Activated CD8-positive, alpha-beta memory T cell treated with anti-CD3 and anti-CD28 coated beads, Interleukin-2, amount 50 U/mL, for 4 hours (primary cell): Measurements from ENCODE around the gene CCDC179.

Experiments
- DNase-seq: peaks from one replicate; pipeline ENCODE4 v3.0.0-alpha.2; 2020

Gene CCDC179

GRCh38 chr11:22860241-22860640 is at the start of gene CCDC179:
Gene CCDC179 (minus strand): TSS chr11:22860474. CDS start chr11:22860421, 53 bp downstream.
- DNase-seq, result no peak

DNA sequence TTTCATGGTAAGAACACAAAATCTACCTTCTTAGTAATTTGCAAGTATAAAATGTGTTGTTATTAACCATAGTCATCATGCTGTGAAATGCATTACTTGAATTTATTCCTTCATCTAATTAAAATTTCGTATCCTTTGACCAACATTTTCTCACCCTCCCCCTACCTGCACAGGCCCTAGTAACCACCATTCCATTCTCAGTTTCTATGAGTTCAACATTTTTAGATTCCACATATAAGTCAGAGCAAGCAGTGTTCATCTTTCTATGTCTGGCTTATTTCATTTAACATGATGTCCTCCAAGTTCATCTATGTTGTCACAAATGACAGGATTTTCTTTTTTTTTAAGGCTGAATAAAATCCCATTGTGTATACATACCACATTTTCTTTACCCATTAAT is 43.5 kb upstream of the CCDC179 start:
- DNase-seq, result no peak

DNA sequence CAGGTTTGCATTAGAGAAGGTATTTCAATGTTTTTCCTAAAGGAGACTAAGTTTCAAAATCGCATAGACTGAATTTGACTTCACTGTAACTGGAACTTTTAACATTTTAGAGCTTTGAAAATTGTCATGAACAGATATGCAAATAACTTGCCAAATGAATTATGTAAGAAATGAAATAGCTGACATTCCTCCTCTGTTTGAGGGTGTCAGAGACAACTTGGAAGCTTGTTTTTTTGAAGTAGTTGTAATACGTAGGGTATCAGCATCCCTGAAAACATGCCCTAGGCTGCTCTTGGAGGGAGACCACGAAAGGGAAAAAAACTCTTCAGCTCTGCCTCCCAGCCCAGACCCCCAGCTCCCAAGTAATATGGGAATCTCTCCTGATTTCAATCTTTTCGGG is 41.3 kb upstream of the CCDC179 start:
- DNase-seq, result no peak

DNA sequence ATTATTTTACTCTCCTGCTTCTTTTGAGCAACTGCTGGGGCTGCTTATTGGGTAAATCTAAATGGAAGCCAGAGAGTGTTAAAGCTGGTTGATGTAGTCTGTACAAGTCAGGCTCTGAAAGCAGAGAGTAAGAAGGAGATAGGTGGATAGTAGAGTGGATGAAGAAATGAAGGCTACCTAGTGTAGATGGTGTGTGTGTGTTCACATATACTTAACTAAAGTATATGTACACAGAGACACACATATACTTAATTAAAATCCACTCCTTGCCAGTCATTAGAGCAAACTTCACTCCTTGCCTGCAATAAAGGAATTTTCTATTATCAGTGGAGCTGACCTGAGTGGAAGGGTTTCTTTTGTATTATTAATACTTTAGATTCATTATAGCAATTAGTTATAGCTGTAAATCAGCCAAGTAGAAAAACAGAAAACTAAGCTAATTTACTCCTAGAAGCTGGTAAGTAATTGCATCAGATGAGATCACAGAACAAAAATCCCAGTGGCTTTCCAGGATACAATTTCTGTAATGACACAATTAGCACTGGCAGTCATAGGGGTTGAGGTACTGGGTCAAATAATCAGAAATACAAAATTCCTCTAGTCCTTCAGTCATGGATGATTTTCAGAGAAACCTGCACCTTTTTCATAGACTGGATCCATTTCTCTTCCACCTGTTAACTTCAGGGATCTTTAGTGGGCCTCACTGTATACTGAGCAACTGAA is 40.7 kb upstream of the CCDC179 start:
- DNase-seq, result no peak

DNA sequence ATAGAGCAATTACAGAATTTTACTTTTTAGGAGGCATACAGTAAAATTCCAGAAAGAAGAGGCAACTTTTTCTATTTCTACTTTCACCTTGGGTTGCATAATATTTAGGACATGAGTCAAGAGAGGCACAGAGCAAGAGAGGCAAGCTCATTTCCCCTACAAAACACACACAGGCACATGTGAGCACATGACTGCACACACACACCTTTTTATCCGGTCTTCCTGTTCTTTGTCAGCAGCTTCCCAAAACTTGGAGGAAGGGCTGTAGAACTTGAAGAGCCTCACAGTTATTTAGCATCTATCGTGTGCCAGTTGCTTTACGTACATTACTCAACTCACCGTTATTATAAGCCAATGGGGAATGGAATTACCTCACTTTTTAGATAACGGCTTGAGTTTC is 37.8 kb upstream of the CCDC179 start:
- DNase-seq, result no peak

GRCh38 chr11:22890227-22890626 is 30.0 kb upstream of the CCDC179 start:
- DNase-seq, result no peak

GRCh38 chr11:22884217-22884616 is 23.9 kb upstream of the CCDC179 start:
- DNase-seq, result no peak

DNA sequence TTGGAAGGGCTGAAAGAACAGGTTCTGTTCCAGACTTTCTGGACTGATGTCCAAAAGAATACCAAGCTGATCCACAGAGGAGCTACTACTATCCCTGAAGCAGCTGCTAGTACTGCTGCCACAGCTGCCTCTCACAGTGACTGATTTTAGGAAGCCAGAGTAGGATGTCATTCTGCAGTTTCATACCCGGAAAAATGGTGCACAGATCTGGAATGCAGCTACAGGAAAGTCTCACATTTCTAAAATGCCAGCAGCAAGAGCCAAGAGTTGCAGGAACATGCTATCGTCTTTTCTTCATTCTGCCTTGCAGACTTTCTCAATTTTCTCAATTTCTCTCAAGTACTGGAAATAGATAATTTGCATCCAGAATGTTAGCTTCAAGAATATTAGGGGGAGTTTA is 19.4 kb upstream of the CCDC179 start:
- DNase-seq, result no peak

DNA sequence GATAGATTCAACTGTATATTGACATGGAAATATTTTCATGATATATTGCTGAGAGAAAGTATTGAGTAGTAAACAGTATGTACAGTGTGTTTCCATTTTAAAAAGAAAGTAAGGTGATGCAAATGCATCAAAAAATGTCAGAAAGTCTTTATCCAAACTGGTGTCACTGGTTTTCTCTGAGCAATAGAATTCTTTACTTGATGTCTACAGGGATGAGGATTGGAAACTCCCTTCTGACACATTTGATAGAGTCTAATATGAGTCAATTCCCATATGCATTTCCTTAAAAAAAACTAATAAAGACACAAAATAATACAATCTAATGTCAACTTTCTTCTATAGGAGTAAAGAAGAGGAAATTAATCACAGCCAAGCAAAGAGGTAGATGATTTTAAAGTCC is 18.3 kb upstream of the CCDC179 start:
- no peak for DNase-seq

DNA sequence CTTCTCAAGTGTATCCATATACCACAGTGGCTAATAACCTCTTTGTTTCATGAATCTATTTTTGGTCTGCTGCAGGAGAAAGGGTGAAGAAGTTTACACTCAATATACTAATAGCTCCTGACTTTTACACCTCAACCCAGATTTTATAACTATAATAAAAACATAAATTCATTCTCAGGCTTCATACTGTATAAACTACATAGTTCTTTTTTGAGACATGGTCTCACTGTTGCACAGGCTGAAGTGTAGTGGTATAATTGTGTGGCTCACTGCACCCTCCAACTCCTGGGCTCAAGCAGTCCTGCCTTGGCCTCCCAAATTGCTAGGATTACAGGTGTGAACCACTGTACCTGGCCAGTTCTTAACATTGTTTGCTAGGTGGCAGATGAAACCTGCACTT is 17.8 kb upstream of the CCDC179 start:
- DNase-seq, result no peak

GRCh38 chr11:22875869-22876473 is 15.7 kb upstream of the CCDC179 start:
- peak; percentile 47 for DNase-seq

DNA sequence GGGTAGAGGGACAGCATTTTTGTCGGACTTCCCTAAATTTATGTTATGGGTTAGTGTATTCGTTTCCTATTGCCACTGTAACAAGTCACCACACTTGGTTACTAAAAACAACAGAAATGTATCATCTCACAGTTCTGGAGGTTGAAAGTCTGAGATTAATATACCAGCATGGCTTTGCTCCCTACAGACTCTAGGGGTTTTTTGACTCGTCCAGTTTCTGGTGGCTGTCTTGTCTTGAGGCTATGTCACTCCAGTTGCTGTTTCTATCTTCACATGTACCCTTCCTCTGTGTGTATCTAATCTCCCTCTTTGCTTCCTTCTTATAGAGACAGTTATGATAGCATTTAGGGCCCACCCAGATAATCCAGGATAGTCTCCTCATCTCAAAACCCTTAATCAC is 9.1 kb upstream of the CCDC179 start:
- DNase-seq, result no peak

DNA sequence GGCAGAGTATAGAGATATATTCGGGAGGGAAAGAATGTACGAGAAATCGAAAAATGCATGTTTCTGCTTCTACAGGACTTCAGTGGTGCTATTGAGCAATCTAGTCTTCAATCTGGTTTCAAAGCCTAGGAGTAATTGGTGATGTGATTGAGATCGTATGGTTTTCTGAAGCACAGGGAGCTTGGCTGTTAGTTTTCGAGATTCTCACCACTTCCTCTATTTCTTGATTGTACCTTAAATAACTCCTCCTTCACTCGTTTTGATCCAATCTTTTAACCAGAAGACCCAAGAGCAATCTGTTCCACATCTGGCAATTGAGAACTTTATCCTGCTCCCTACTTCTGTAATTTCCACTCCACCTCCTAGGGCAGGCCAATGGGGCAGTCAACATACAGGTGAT is 518 bp downstream of the CCDC179 start:
- DNase-seq, result no peak

DNA sequence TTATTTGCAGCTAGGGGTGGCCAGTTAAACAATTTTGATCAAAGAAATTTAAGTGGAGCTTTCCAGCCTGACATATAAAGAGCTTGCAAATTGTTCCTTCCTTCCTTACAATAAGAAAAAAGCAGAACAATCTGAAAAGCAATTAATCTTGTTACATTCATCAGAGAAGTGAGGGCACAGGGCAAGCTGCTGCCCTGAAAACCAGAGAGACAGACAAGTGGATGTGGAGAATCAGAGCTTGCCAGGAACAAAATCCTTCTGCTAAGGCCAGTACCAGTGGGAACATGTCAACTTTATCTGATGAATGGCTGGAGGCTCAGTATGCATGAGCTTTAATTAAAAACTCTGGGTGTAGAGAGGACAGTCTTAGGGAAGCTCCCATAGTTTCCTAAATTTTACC is 8.8 kb downstream of the CCDC179 start:
- no peak for DNase-seq

GRCh38 chr11:22846726-22847125 is 13.5 kb downstream of the CCDC179 start:
- DNase-seq, result no peak

DNA sequence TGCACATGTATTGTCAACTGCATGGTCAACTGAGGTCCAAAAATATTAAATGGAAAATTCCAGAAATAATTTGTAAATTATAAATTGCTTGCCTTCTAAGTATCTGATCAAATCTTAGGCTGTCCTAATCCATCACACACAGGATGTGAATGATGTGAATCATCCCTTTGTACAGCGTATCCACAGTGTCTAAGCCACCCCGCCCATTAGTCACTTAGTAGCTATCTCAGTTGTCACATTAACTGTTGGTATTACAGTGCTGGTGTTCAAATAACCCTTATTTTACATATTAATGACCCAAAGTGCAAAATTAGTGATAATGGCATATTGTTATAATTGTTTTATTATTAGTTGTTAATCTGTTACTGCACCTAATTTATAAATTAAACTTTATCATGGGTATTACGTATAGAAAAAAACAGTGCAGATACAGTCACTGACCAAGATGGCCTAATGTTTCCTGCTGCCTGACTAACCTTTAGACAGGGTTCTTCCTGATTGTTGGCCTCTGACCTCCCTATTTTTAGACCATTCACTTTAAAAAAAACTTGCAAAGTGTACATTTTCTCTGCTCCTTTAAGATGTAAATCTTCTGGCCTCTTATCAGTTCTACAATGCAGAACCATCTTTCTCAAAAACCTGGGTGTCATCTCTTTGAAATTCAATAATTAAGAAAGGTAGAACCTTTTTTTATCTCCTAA is 27.8 kb downstream of the CCDC179 start:
- DNase-seq, result no peak

DNA sequence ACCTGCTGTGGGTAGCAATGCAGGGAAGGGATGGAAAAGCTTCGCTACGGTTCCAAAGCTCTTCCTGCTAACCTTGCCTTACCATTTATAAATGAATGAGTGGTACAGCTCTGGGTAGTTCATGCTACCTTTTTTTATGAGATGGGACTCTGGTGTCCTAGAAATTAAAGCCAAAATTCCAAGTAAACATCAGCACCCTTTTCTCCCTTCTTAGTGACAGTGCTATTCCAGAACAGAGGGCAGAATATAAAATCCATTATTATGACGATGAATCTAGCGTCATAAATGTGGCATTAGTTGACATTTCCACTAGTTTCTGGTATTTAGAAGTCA is 30.2 kb downstream of the CCDC179 start:
- DNase-seq, result no peak

DNA sequence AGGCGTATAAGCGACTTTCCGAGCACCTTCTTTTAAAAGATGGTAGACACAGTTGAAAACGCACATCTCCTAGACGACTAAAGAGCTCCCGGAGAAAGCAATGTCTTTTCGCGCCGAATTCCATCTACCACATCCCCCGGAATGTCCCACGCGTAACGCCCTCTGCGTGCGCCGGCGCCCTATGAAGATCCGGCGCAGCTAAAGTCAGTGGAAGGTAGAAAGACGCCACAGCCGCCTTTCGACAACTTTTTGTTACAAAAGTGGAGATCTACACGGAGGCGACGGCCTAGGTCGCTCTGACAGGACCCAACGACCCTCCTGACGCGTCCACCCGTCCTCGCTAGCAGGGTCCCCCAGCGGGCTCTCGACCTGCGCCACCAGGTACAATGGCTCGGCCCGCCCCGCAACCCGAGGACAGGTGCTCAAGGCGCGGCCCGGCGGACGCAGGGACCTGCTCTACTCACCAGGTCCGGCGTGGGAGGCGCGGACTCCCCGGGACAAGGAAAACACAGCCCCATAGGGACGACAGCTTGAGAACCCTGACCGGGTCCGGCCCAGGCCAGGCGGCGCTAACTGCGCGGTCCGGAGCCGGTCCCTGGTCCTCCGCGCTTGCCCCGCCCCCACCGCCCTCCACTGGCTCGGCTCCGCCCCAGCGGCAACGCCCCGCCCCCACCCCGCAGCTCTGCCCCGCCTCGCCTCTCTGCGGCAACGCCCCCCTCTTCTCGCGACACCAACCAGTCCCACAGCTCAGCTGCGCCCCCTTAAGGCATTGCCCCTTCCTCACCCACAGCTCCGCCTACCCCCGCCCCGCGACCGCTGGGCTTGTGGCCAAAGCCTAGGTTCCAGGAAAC is 30.8 kb downstream of the CCDC179 start, which contains the start of gene SVIP:
SVIP (minus strand) TSS at position 571 of the 851 bp plus-strand sequence; CDS start at position 518, 53 bp downstream.
- DNase-seq, result peak; percentile 93

DNA sequence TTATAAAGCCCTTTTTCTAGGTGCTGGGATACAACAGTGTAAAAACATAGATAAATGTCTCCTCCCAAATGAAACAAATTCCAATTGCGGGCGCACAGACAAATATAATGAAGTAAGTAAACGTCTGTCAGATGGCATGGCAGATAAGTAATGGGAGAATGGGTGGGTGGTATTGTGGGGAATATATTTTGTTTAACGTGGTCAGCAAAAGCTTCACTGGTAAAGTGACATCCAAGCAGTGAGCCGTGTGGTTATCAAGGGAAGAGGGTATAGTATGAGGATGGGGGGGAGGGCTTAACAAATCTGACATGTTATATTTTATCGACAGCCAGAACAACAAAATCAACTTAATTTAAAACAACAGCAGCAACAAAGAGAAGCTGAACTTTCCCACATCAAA is 31.9 kb downstream of the CCDC179 start:
- no peak for DNase-seq

DNA sequence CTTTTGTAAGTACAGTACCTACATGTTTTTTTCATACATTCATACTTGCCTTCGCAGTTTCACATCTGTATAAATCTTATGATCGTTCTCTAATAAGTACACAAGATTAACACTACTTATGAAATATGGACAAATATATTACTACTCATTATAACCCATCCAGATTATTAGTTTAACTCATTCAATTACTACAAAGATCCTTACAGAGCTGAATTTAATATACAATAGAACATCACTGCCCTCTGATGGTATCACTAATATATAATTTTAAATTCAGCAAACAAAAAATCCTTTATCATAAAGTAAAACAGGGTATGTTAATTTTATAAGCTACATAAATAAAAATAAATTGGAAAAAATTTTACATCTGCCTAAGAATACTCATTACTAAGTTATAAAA is 38.1 kb downstream of the CCDC179 start:
- no peak for DNase-seq

DNA sequence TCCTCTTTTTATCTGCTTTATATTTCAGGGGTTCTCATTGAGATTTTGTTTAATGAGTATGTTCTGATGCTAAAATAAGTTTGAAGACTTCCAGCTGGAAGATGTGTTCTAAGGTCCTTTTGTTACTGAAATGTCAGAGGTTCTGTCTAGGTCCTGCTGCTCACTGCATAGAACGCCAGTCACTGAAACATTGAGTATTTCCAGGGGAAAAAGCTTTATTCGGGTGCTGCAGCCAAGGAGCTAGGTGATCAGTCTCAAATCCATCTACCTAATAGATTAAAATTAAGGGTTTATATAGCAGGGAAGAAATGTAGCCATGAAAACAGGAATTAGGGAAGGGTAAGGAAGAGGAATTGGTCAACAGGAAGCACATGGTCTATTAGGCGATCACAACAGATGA is 50.4 kb downstream of the CCDC179 start:
- no peak for DNase-seq

GRCh38 chr11:22808571-22809197 is 51.6 kb downstream of the CCDC179 start:
- DNase-seq, result no peak
